Hepatocyte (in vitro differentiated cells): ENCODE results near the gene METTL6. TPM values are rescaled to one million over a fixed set of nuclear protein-coding genes. Genes with fewer than 3 reads are reported as not detected.
A peak's percentile ranks its signal among the peaks of the same experiment; 100 is the strongest.

Experiments
- DNase-seq: peaks from one replicate; pipeline ENCODE4 v3.0.0-alpha.2; 2016; ENCODE audit warnings: low spot score
- H2AFZ ChIP-seq: fragments of 200-600 bp; sonication (generic); 2 replicates; pipeline ENCODE4 v1.6.0; 2016; ENCODE audit warnings: antibody characterized with exemption, mild to moderate bottlenecking
- H3K27ac ChIP-seq: fragments of 200-600 bp; sonication (generic); 2 replicates; pipeline ENCODE4 v1.5.1; 2016; ENCODE audit warnings: mild to moderate bottlenecking
- H3K27me3 ChIP-seq: fragments of 200-600 bp; sonication (generic); 2 replicates; pipeline ENCODE4 v1.6.1; 2016
- H3K36me3 ChIP-seq: fragments of 200-600 bp; sonication (generic); replicated peaks from 2 replicates; pipeline ENCODE4 v1.5.1; 2016; ENCODE audit warnings: low read depth; ENCODE audit not compliant: insufficient read depth
- H3K4me1 ChIP-seq: fragments of 200-600 bp; sonication (generic); 2 replicates; pipeline ENCODE4 v1.5.1; 2016; ENCODE audit warnings: mild to moderate bottlenecking, moderate library complexity; ENCODE audit not compliant: insufficient read depth
- H3K4me2 ChIP-seq: fragments of 200-600 bp; sonication (generic); 2 replicates; pipeline ENCODE4 v1.6.0; 2016
- H3K4me3 ChIP-seq: fragments of 200-600 bp; sonication (generic); 2 replicates; pipeline ENCODE4 v1.5.1; 2016; ENCODE audit warnings: mild to moderate bottlenecking
- H3K79me2 ChIP-seq: fragments of 200-600 bp; sonication (generic); 2 replicates; pipeline ENCODE4 v1.6.0; 2017; ENCODE audit warnings: mild to moderate bottlenecking
- H3K9me2 ChIP-seq: fragments of 200-600 bp; sonication (generic); replicated peaks from 2 replicates; pipeline ENCODE4 v1.6.0; 2017; ENCODE audit warnings: mild to moderate bottlenecking; ENCODE audit not compliant: insufficient read depth
- H3K9me3 ChIP-seq: fragments of 200-600 bp; sonication (generic); 2 replicates; pipeline ENCODE4 v1.5.1; 2016; ENCODE audit warnings: low read depth, mild to moderate bottlenecking
- H4K20me1 ChIP-seq: fragments of 200-600 bp; sonication (generic); 2 replicates; pipeline ENCODE4 v1.6.0; 2016; ENCODE audit warnings: mild to moderate bottlenecking; ENCODE audit not compliant: insufficient read depth, poor library complexity, severe bottlenecking
- EZH2 ChIP-seq: fragments of 200-600 bp; sonication (generic); IDR thresholded peaks from 2 replicates; pipeline ENCODE4 v1.6.1; 2016; ENCODE audit warnings: antibody characterized with exemption, mild to moderate bottlenecking, borderline replicate concordance
- EZH2phosphoT487 ChIP-seq: fragments of 200-600 bp; sonication (generic); IDR thresholded peaks from one replicate; pipeline ENCODE4 v1.6.1; 2018; ENCODE audit warnings: antibody characterized with exemption, mild to moderate bottlenecking, low read depth, moderate library complexity; ENCODE audit not compliant: unreplicated experiment, severe bottlenecking
- WGBS: methylation state at CpG from one replicate; pipeline ENCODE4 v1.1.6; 2016; ENCODE audit warnings: low lambda C conversion rate; ENCODE audit errors: missing lambda C conversion rate; 5-methylcytosine and 5-hydroxymethylcytosine counted together
- polyA plus RNA-seq: library from polyadenylated mRNA; unstranded; fragments of >200 nt; fragmentation: Nextera tagmentation; extraction: Ambion mirVana; gene quantifications from 2 replicates; pipeline ENCODE4 v1.2.1, GENCODE V29; 2016
- total RNA-seq: library from RNA; depleted of rRNA; stranded (reverse); fragments of >200 nt; gene quantifications from 2 replicates; pipeline ENCODE4 v1.2.3, GENCODE V29; 2014
- TF ChIP-seq, protein P1 (sequence below): fragments of 200-600 bp; sonication (generic); IDR thresholded peaks from 2 replicates; pipeline ENCODE4 v1.5.1; 2016; ENCODE audit warnings: antibody characterized with exemption, mild to moderate bottlenecking; ENCODE audit not compliant: poor library complexity

METTL6 gene
- total and polyA plus RNA-seq, 2 experiments from 2014 or later = 13.4 to 21.4 TPM

DNA sequence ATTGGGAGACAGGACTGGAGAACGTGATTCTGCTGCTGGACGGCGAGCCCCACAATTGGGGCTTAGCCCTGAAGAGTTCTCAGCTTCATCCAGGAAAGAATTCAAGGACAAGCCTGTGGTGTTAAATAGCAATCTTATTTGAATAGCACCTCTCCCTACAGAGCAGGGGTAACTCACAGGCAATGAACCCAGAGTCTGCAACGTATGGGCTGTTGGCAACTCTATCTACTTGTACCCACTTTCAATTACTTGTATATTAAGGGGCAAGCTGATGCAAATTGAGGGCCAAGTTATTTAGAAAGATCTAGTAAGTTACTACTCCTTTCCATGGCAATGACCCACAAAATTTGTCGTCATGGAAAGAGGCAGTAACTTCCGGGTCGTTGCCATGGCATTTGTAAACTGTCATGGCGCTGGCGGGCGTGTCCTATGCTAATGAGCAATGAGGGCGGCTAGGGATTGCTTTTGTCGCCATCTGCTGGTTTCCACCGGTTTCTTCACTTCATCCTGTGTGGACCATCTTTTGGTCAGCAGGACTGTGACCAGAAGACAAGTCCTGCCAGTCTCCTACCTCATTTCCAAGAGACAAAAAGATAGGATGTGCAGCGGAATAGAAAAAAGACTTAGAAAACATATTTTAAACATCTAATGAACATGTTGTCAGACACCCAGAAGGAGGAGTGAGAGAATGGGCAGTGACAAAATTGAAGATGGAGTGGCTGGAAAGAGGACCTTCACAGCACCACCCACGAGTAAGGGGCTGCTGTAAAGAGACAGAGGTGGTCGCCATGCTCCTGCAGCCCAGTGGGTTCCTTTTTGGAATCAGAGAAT, 49.2 kb downstream of the METTL6 start:
- Histone ChIP-seq H3K27me3 (no peaks in the 10 kb centered on the region), H3K27ac (peak overlapping the region; percentile 60), H3K79me2 (no peaks in the 10 kb centered on the region), H3K36me3 (no peaks in the 10 kb centered on the region), H4K20me1 (no peaks in the 10 kb centered on the region), H2AFZ (peak overlapping the region; percentile 65), H3K4me2 (peak overlapping the region; percentile 60), H3K9me2 (no peaks in the 10 kb centered on the region), H3K4me3 (no peak overlapping the region), H3K9me3 (no peaks in the 10 kb centered on the region), H3K4me1 (no peaks in the 10 kb centered on the region)
- 25% methylated on average over 16 of the region's 16 CpGs for WGBS
- TF ChIP-seq, protein P1, sequence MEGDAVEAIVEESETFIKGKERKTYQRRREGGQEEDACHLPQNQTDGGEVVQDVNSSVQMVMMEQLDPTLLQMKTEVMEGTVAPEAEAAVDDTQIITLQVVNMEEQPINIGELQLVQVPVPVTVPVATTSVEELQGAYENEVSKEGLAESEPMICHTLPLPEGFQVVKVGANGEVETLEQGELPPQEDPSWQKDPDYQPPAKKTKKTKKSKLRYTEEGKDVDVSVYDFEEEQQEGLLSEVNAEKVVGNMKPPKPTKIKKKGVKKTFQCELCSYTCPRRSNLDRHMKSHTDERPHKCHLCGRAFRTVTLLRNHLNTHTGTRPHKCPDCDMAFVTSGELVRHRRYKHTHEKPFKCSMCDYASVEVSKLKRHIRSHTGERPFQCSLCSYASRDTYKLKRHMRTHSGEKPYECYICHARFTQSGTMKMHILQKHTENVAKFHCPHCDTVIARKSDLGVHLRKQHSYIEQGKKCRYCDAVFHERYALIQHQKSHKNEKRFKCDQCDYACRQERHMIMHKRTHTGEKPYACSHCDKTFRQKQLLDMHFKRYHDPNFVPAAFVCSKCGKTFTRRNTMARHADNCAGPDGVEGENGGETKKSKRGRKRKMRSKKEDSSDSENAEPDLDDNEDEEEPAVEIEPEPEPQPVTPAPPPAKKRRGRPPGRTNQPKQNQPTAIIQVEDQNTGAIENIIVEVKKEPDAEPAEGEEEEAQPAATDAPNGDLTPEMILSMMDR = peak; percentile 79
- TF ChIP-seq EZH2 = no peak
- peak; percentile 97 for DNase-seq

DNA sequence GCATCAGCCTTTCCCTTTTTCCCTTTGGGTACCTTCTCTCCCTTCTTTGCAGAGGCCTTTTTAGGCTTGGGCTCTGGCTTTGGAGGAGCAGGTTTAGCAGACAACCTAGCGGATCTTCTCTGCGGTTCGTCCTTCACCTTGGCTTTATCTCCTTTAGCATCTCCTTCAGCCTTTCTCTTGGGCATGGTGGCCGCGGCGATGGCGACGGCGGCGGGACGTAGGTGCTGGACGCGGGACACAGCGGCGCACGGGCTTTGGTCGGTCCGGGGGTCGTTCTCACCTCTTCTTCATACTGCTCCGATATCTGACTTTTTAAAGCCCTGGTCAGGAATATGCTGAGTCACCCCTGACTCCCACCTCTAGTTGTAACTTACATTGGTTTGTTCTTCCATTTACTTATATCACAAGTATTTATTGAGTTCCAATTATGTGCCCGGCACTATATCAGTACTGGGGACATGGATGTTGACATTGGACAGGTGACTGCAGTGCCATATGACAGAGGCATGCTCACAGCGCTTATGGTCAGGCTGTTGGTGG, 51.8 kb downstream of the METTL6 start:
- DNase-seq = no peak
- H3K79me2 ChIP-seq = no peaks in the 10 kb centered on the region

DNA sequence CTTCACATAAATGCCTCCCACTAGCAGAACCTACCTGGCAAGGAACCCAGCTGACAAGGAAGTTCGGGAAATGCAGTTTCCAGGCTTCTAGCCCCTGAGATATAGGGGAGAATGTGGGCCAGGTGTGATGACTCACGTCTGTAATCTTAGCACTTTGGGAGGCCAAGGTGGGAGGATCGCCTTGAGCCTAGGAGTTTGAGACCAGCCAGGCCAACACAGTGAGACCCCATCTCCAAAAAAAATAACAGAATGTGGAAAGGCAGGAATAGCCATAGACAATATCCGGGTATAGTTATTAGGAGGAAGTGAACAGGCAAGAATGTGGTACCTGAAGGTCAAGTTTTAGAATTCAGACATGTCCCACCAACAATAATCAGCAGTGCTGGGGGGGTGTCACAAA, 54.4 kb downstream of the METTL6 start:
- Histone ChIP-seq H3K9me3 (no peaks in the 10 kb centered on the region), H3K4me2 (no peak overlapping the region), H3K27me3 (no peaks in the 10 kb centered on the region), H3K36me3 (no peaks in the 10 kb centered on the region), H3K79me2 (no peaks in the 10 kb centered on the region), H3K27ac (no peak overlapping the region), H2AFZ (no peak overlapping the region), H3K4me3 (no peak overlapping the region), H3K9me2 (no peaks in the 10 kb centered on the region), H4K20me1 (no peaks in the 10 kb centered on the region), H3K4me1 (no peaks in the 10 kb centered on the region)
- WGBS = 93% methylated on average over 4 of the region's 4 CpGs
- TF ChIP-seq, protein P1 = no peak
- TF ChIP-seq EZH2 = no peak
- TF ChIP-seq EZH2phosphoT487 = no peak
- DNase-seq = no peak

More for the DNA sequence above, 51.8 kb downstream of the METTL6 start:
- Histone ChIP-seq H3K36me3 (no peaks in the 10 kb centered on the region), H3K4me3 (no peak overlapping the region), H2AFZ (no peak overlapping the region), H3K27me3 (no peaks in the 10 kb centered on the region), H3K9me2 (no peaks in the 10 kb centered on the region), H4K20me1 (no peaks in the 10 kb centered on the region), H3K9me3 (no peaks in the 10 kb centered on the region), H3K27ac (no peak overlapping the region), H3K4me1 (no peaks in the 10 kb centered on the region), H3K4me2 (no peak overlapping the region)
- TF ChIP-seq EZH2 = no peak
- TF ChIP-seq, protein P1 = no peak
- WGBS = 92% methylated on average over 22 of the region's 22 CpGs
